Placental pericyte (primary cell): Measurements from ENCODE around the gene SERTM2. TPM values are rescaled to one million over a fixed set of nuclear protein-coding genes. Genes with fewer than 3 reads are reported as not detected.

Source experiments
- total RNA-seq: library from RNA; depleted of rRNA; stranded (reverse); fragments of >200 nt; gene quantifications from 2 replicates; pipeline ENCODE4 v1.2.3, GENCODE V29; 2012

SERTM2 gene
- total RNA-seq = 0.22 and 0.57 TPM in 2 replicates

DNA sequence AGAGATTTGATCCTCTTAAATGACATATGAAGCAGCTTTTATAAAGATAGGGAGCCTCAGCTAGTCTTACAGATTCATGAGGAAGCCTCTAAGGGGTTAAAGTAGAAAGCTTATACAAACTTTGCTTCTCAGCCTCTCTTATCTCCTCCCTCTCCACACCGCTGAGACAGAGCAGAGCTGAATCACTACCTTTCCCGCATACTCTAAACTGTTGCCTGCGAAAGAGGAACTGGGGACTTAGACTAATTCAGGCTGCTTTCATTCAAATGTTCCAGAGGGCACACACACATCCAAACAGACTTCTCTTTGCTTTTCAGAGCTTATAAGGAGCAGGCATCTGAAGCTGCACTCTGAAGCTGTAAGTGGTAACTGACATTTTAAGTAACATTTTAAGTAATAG is at the start of gene SERTM2:
Gene SERTM2, plus strand, starts transcription at position 169 of the 400 bp plus-strand sequence. CDS start 7,213 bp downstream, outside the sequence.

Other genes starting within 250 kb of the SERTM2 start
- not detected in 2 replicates for gene CAPN6, start 241.2 kb upstream of the SERTM2 start, total RNA-seq
- gene DCX, start 99.5 kb upstream of the SERTM2 start, total RNA-seq = not detected in 2 replicates
- 37.7 and 58.0 TPM in 2 replicates for gene ALG13, start 169.5 kb downstream of the SERTM2 start, total RNA-seq